Uterus (tissue), 2 donors: ENCODE measurements around the gene ULBP3.
"Not testable (repeated sequence)": the region's sequence is repeated elsewhere in the genome, so short reads cannot be mapped to it uniquely, and the experiment has no call there.

Source experiments
- CTCF ChIP-seq, 4 experiments: fragments of 200-600 bp in 2 of 4; fragments of 450-650 bp in 2 of 4; sonication (generic) in 2 of 4; IDR thresholded peaks; one replicate each; pipeline ENCODE4 v1.5.1; 2016 to 2019; ENCODE audit warnings: antibody characterized with exemption in 4 of 4, mild to moderate bottlenecking in 2 of 4, moderate library complexity in 1 of 4
- POLR2A ChIP-seq, 2 donors: fragments of 450-650 bp; IDR thresholded peaks; one replicate each; pipeline ENCODE4 v1.6.1; 2016; ENCODE audit warnings: antibody characterized with exemption in 2 of 2, mild to moderate bottlenecking in 1 of 2, moderate library complexity in 1 of 2

GRCh38 chr6:150017186-150017521 is 51.8 kb downstream of the ULBP3 start:
- TF ChIP-seq POLR2A, CTCF (IDR thresholded peaks at IDR 0.05): not testable (repeated sequence)
